Measurements from ENCODE around the gene TSPAN18.

TSPAN18 gene

GRCh38 chr11:44793350-44794090, 66.8 kb downstream of the TSPAN18 start:
- Histone ChIP-seq H3K4me3 (ENCODE audit: low read depth, low read length) (no peak overlapping the region), H3K27ac (no peak overlapping the region), H3K36me3 (replicated peaks) (no peaks in the 10 kb centered on the region), H3K27me3 (replicated peaks) (peaks cover 35% of the 10 kb centered on the region)
- peak; percentile 60 for DNase-seq
- in situ Hi-C loops (cut with HindIII; ENCODE audit: low pct_ligation_motif_present, low sequenced_read_pairs): no loop called here
- TF ChIP-seq, protein P1, sequence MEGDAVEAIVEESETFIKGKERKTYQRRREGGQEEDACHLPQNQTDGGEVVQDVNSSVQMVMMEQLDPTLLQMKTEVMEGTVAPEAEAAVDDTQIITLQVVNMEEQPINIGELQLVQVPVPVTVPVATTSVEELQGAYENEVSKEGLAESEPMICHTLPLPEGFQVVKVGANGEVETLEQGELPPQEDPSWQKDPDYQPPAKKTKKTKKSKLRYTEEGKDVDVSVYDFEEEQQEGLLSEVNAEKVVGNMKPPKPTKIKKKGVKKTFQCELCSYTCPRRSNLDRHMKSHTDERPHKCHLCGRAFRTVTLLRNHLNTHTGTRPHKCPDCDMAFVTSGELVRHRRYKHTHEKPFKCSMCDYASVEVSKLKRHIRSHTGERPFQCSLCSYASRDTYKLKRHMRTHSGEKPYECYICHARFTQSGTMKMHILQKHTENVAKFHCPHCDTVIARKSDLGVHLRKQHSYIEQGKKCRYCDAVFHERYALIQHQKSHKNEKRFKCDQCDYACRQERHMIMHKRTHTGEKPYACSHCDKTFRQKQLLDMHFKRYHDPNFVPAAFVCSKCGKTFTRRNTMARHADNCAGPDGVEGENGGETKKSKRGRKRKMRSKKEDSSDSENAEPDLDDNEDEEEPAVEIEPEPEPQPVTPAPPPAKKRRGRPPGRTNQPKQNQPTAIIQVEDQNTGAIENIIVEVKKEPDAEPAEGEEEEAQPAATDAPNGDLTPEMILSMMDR (IDR thresholded peaks at IDR 0.05; ENCODE audit: low read depth, low read length, missing control alignments): no peak

DNA sequence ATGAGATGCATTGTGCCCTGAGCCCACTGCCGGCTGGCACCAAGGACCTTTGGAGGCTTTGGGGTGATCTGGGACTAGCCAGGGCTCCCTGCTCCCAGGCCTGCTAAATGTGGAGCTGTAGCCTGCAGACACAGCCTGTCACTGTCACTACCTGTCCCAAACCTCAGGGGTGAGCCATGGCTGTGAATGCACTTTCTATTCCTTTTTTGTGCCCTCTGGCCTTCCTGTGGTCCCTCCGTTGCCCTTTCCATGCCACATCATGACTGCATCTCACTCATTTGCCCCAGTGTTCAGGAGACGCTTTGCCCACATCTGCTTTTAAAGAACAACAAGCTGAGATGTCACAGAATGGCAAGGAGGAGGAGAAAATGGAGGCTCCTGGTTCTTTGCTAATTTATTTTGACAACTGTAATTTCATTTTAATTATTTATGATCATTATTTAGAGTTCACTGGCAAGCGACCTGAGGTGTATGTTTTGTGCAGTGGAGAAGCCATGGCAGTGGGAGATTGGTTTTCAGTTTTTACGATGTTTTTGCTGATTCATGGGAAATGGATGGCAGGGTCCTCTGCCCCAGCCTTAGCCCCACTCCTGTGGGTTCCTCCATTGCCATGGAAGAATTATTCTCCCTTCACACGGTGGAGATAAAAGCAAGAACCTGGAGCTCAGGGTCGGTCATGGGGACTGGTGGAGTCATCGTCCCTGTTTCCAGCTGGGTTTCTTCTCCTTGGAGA, 69.2 kb downstream of the TSPAN18 start:
- Histone ChIP-seq H3K27me3 (replicated peaks) (peaks cover 43% of the 10 kb centered on the region), H3K27ac (no peak overlapping the region), H3K4me3 (ENCODE audit: low read depth, low read length) (no peak overlapping the region), H3K36me3 (replicated peaks) (no peaks in the 10 kb centered on the region)
- TF ChIP-seq, protein P1 (IDR thresholded peaks at IDR 0.05; ENCODE audit: low read depth, low read length, missing control alignments): no peak
- DNase-seq: no peak
- in situ Hi-C loops (cut with HindIII; ENCODE audit: low pct_ligation_motif_present, low sequenced_read_pairs): no loop called here

DNA sequence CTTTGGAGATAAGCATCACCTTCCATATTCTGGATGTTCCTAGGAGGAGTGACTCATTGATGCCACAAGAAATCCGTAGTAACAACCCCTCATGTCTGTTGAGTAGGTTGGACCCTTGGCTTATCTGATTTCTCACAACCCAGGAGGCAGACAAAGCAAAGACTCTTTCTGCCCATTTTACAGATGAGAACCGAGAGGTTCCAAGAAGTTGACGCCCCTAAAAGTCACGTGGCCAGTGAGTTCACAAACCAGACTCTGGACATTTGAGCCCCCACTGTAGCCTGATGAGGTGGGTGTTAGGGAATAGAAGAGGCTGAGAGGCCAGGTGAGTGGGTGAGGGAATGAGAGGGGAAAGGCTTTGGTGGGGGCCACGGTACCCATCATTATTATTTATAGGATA, 70.3 kb downstream of the TSPAN18 start:
- no peak overlapping the region for H3K4me3 ChIP-seq (ENCODE audit: low read depth, low read length)
- no peak for DNase-seq
- no peaks in the 10 kb centered on the region for H3K36me3 ChIP-seq (replicated peaks)
- TF ChIP-seq, protein P1 (IDR thresholded peaks at IDR 0.05; ENCODE audit: low read depth, low read length, missing control alignments): no peak
- H3K27me3 ChIP-seq (replicated peaks): peaks cover 49% of the 10 kb centered on the region
- H3K27ac ChIP-seq: no peak overlapping the region
- in situ Hi-C loops (cut with HindIII; ENCODE audit: low pct_ligation_motif_present, low sequenced_read_pairs): no loop called here

DNA sequence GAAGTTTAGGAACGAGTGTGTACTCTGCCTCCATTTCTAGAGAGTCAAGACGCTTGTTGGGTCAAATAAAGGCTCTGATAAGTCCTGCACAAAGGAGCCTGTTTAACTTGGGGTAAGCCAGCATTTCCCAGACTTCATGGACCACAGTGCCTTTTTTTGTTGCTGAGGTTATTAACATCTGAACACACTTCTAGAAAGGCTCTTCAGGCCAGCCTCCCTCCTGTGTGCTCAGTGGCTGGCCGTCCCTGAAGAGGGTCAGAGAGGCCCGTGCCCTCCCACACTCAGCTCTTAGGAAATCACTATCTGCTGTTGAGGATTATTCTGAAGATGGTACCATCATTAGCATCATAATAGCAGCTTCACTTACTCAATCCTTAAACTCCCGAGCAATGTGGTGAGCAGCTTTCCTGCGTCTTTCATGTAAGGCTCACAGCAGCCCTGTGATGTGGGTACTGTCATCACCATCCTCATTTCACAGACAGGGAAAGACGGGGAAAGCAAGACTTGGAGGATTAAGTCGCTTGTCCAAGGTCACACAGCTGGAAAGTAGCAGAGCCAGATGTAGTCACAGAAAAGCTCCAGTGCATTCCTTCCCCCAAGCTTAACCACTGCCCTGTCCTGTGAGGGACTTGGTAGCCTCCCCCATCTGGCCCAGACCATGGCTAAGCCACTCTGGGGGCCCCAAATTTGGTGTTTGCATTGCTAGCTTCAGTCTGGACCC, 71.3 kb downstream of the TSPAN18 start:
- Histone ChIP-seq H3K27ac (no peak overlapping the region), H3K27me3 (replicated peaks) (peaks cover 50% of the 10 kb centered on the region), H3K36me3 (replicated peaks) (no peaks in the 10 kb centered on the region), H3K4me3 (ENCODE audit: low read depth, low read length) (no peak overlapping the region)
- DNase-seq: no peak
- TF ChIP-seq, protein P1 (IDR thresholded peaks at IDR 0.05; ENCODE audit: low read depth, low read length, missing control alignments): no peak
- in situ Hi-C loops (cut with HindIII; ENCODE audit: low pct_ligation_motif_present, low sequenced_read_pairs): no loop called here

DNA sequence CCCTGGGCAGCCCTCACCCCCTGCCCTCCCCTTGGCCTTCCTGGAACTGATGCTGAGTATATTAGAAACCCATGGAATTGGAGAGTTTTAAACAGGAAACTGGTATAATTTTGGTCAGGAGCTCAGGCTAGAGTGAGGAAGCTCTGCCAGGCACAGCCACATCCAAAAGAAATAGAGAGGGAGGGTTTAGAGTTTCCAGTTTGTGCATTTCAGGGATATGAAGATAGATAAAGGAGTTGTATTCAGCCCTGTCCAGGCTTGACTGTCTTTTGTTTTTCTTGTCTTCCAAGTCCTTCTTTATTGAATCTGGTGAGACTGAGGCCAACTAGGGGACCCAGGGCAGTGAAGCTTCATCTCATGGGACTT, 71.8 kb downstream of the TSPAN18 start:
- Histone ChIP-seq H3K27ac (no peak overlapping the region), H3K27me3 (replicated peaks) (peaks cover 53% of the 10 kb centered on the region), H3K36me3 (replicated peaks) (no peaks in the 10 kb centered on the region), H3K4me3 (ENCODE audit: low read depth, low read length) (no peak overlapping the region)
- DNase-seq: no peak
- in situ Hi-C loops (cut with HindIII; ENCODE audit: low pct_ligation_motif_present, low sequenced_read_pairs): no loop called here
- TF ChIP-seq, protein P1 (IDR thresholded peaks at IDR 0.05; ENCODE audit: low read depth, low read length, missing control alignments): no peak

All from brain microvascular endothelial cell (primary cell).